CD14-positive monocyte (primary cell): ENCODE results near the gene ATP8B3. TPM values are rescaled to one million over a fixed set of nuclear protein-coding genes. Genes with fewer than 3 reads are reported as not detected.

Source experiments
- DNase-seq, 3 donors: peaks; one replicate each; pipeline ENCODE4 v3.0.0-alpha.2; 2011 to 2022
- H2AFZ ChIP-seq: 2 replicates; pipeline ENCODE4 v1.6.0; 2012; ENCODE audit warnings: mild to moderate bottlenecking, low read depth, low read length, inconsistent platforms; ENCODE audit not compliant: insufficient read depth, poor library complexity, severe bottlenecking
- H3K27ac ChIP-seq, 2 donors: 1 replicate in 1 of 2; 2 replicates in 1 of 2; pipeline ENCODE4 v1.5.1; 2012 to 2013; ENCODE audit warnings: low read length in 2 of 2, control low read depth in 1 of 2, inconsistent platforms in 1 of 2, low read depth in 1 of 2, mild to moderate bottlenecking in 1 of 2
- H3K27me3 ChIP-seq, 2 donors: one replicate each; pipeline versions ENCODE4 v1.6.0 to v1.6.1; 2011 to 2013; ENCODE audit warnings: low read length in 2 of 2; ENCODE audit not compliant: control insufficient read depth in 2 of 2, insufficient read depth in 2 of 2
- H3K36me3 ChIP-seq, 2 donors: replicated peaks in 1 of 2; 1 replicate in 1 of 2; 2 replicates in 1 of 2; pipeline versions ENCODE4 v1.5.1 to v1.6.1; 2012 to 2013; ENCODE audit warnings: low read length in 2 of 2, control low read depth in 1 of 2, inconsistent platforms in 1 of 2, mild to moderate bottlenecking in 1 of 2; ENCODE audit not compliant: insufficient read depth in 2 of 2, control insufficient read depth in 1 of 2
- H3K4me1 ChIP-seq, 2 donors: 1 replicate in 1 of 2; 2 replicates in 1 of 2; pipeline versions ENCODE4 v1.5.1 to v1.6.1; 2012 to 2013; ENCODE audit warnings: low read length in 2 of 2, control low read depth in 1 of 2, inconsistent platforms in 1 of 2, mild to moderate bottlenecking in 1 of 2, moderate library complexity in 1 of 2; ENCODE audit not compliant: insufficient read depth in 2 of 2, control insufficient read depth in 1 of 2
- H3K4me2 ChIP-seq: replicated peaks from 2 replicates; pipeline ENCODE3; 2012; ENCODE audit warnings: low read length, moderate library complexity, mild to moderate bottlenecking; ENCODE audit not compliant: poor library complexity, severe bottlenecking; ENCODE audit errors: extremely low read depth
- H3K4me3 ChIP-seq, 3 experiments: fragments of 200-600 bp in 1 of 3; sonication (generic) in 1 of 3; replicated peaks in 1 of 3; 1 replicate in 2 of 3; 2 replicates in 1 of 3; pipeline ENCODE4 v1.5.1; 2011 to 2013; ENCODE audit warnings: low read length in 3 of 3, mild to moderate bottlenecking in 3 of 3, control low read depth in 2 of 3, low read depth in 2 of 3, inconsistent platforms in 1 of 3, moderate library complexity in 1 of 3
- H3K79me2 ChIP-seq: 2 replicates; pipeline ENCODE4 v1.6.0; 2012; ENCODE audit warnings: mild to moderate bottlenecking, control low read depth, inconsistent platforms, low read length, moderate library complexity; ENCODE audit not compliant: insufficient read depth
- H3K9ac ChIP-seq: 2 replicates; pipeline ENCODE4 v1.6.0; 2017; ENCODE audit warnings: low read length, mild to moderate bottlenecking; ENCODE audit not compliant: insufficient read depth, poor library complexity, severe bottlenecking
- H3K9me3 ChIP-seq, 2 donors: replicated peaks in 1 of 2; 1 replicate in 1 of 2; 2 replicates in 1 of 2; pipeline versions ENCODE4 v1.5.1 to v1.6.1; 2012 to 2013; ENCODE audit warnings: low read length in 2 of 2, control low read depth in 1 of 2; ENCODE audit not compliant: control insufficient read depth in 1 of 2, insufficient read depth in 1 of 2
- H4K20me1 ChIP-seq: 2 replicates; pipeline ENCODE4 v1.6.0; 2012; ENCODE audit warnings: mild to moderate bottlenecking, low read length, control low read depth, moderate library complexity; ENCODE audit not compliant: insufficient read depth
- H3K27ac Mint-ChIP-seq, 7 donors: one replicate each; pipeline ENCODE4 v1.8.0; 2020; ENCODE audit warnings: mild to moderate bottlenecking in 7 of 7, mixed read lengths in 7 of 7, moderate library complexity in 6 of 7, inconsistent platforms in 2 of 7
- H3K27me3 Mint-ChIP-seq, 3 donors: one replicate each; pipeline ENCODE4 v1.8.0; 2021 to 2022; ENCODE audit warnings: low read depth in 3 of 3, mild to moderate bottlenecking in 3 of 3, mixed read lengths in 3 of 3, moderate library complexity in 3 of 3, inconsistent platforms in 1 of 3
- H3K36me3 Mint-ChIP-seq, 2 donors: one replicate each; pipeline ENCODE4 v1.8.0; 2020; ENCODE audit warnings: mixed read lengths in 2 of 2, inconsistent platforms in 1 of 2, mild to moderate bottlenecking in 1 of 2
- H3K4me1 Mint-ChIP-seq: one replicate; pipeline ENCODE4 v1.8.0; 2020; ENCODE audit warnings: mild to moderate bottlenecking, mixed read lengths
- H3K4me3 Mint-ChIP-seq, 2 donors: one replicate each; pipeline ENCODE4 v1.8.0; 2020; ENCODE audit warnings: mild to moderate bottlenecking in 2 of 2, mixed read lengths in 2 of 2, moderate library complexity in 1 of 2
- H3K9me3 Mint-ChIP-seq, 7 donors: one replicate each; pipeline ENCODE4 v1.8.0; 2020 to 2022; ENCODE audit warnings: mixed read lengths in 7 of 7, mild to moderate bottlenecking in 6 of 7, moderate library complexity in 6 of 7, inconsistent platforms in 2 of 7
- CTCF ChIP-seq: fragments of 200-600 bp; IDR thresholded peaks from one replicate; pipeline ENCODE4 v1.8.0; 2022; ENCODE audit warnings: antibody characterized with exemption, mild to moderate bottlenecking
- WGBS: methylation state at CpG from one replicate; pipeline ENCODE4 v1.1.5; 2013; ENCODE audit warnings: missing lambda C conversion rate; ENCODE audit not compliant: insufficient coverage; 5-methylcytosine and 5-hydroxymethylcytosine counted together
- intact Hi-C, 2 donors: fragments of 100-400 bp; cut with micrococcal nuclease; formaldehyde crosslinking; loops; one replicate each; pipeline versions ENCODE4 v1.15.0 to v1.15.1; 2023
- polyA plus RNA-seq, 3 donors: library from polyadenylated mRNA; depleted of rRNA in 1 of 3; unstranded in 2 of 3; stranded (reverse) in 1 of 3; fragments of 300-500 nt in 2 of 3; fragments of >200 nt in 1 of 3; fragmentation: Illumina TruSeq in 2 of 3; gene quantifications; 1 replicate in 2 of 3; 2 replicates in 1 of 3; pipeline ENCODE4 v1.2.3, GENCODE V29; 2012 to 2021

ATP8B3 gene
- polyA plus RNA-seq, 3 donors, result 1.6 to 8.2 (median 1.8) TPM

GRCh38 chr19:1840541-1841115 is 28.6 kb upstream of the ATP8B3 start:
- DNase-seq, result no peak
- H3K9ac ChIP-seq, result no peak overlapping the region
- H2AFZ ChIP-seq, result no peak overlapping the region
- H3K9me3 ChIP-seq, result no peaks in the 10 kb centered on the region
- peaks cover 100% of the 10 kb centered on the region for H3K79me2 ChIP-seq
- TF ChIP-seq CTCF, result no peak
- peak overlapping the region in 3 of 7 donors; percentile 19 to 63 (median 58) for H3K27ac Mint-ChIP-seq
- H3K4me2 ChIP-seq, result no peak overlapping the region
- no peak overlapping the region for H3K4me3 ChIP-seq
- H3K4me1 ChIP-seq, result peaks cover 13 to 30% of the 10 kb centered on the region in 2 donors
- H3K27me3 ChIP-seq, result no peaks in the 10 kb centered on the region
- no peaks in the 10 kb centered on the region for H3K9me3 Mint-ChIP-seq
- peak overlapping the region in 1 of 2 donors; percentile 31 for H3K27ac ChIP-seq
- H3K27me3 Mint-ChIP-seq, result no peaks in the 10 kb centered on the region
- peaks cover 6 to 49% of the 10 kb centered on the region in 2 donors for H3K36me3 Mint-ChIP-seq
- peaks cover 11 to 24% of the 10 kb centered on the region in 2 donors for H3K36me3 ChIP-seq
- WGBS, result 77% methylated on average over 22 of the region's 22 CpGs
- H4K20me1 ChIP-seq, result peaks cover 100% of the 10 kb centered on the region
- peaks cover 38% of the 10 kb centered on the region for H3K4me1 Mint-ChIP-seq
- no peak overlapping the region for H3K4me3 Mint-ChIP-seq
- intact Hi-C loops, result no loop called here

- Histone ChIP-seq H4K20me1 (peaks cover 100% of the 10 kb centered on the region), H3K27ac (peak overlapping the region in 1 of 2 donors; percentile 31), H3K9ac (peak overlapping the region; percentile 8), H3K4me2 (no peak overlapping the region), H3K9me3 (no peaks in the 10 kb centered on the region), H3K4me1 (peaks cover 13 to 29% of the 10 kb centered on the region in 2 donors), H3K4me3 (no peak overlapping the region), H3K79me2 (peaks cover 100% of the 10 kb centered on the region), H3K27me3 (no peaks in the 10 kb centered on the region), H3K36me3 (peaks cover 10 to 19% of the 10 kb centered on the region in 2 donors), H2AFZ (no peak overlapping the region)
- DNase-seq, result no peak
- Mint-ChIP-seq H3K4me3 (no peak overlapping the region), H3K4me1 (peaks cover 37% of the 10 kb centered on the region), H3K36me3 (peaks cover 6 to 44% of the 10 kb centered on the region in 2 donors), H3K9me3 (no peaks in the 10 kb centered on the region), H3K27me3 (no peaks in the 10 kb centered on the region), H3K27ac (peak overlapping the region in 6 of 7 donors; percentile 19 to 80 (median 60))
- no peak for TF ChIP-seq CTCF
- intact Hi-C loops, result no loop called here
- WGBS, result 45% methylated on average over 7 of the region's 25 CpGs
These were observed 27.8 kb upstream of the ATP8B3 start for GRCh38 chr19:1839658-1840540.
